Prostate gland (tissue), 2 donors: ENCODE results near the gene TOP1. TPM values are rescaled to one million over a fixed set of nuclear protein-coding genes. Genes with fewer than 3 reads are reported as not detected.
"Not testable (repeated sequence)": the region's sequence is repeated elsewhere in the genome, so short reads cannot be mapped to it uniquely, and the experiment has no call there.

Experiments
- DNase-seq: peaks from one replicate; pipeline ENCODE4 v3.0.0-alpha.2; 2019; ENCODE audit warnings: low spot score
- H3K27ac ChIP-seq, 2 donors: fragments of 200-600 bp; sonication (generic); 2 replicates each; pipeline ENCODE4 v1.5.1; 2017 to 2019
- H3K27me3 ChIP-seq: fragments of 200-600 bp; sonication (generic); replicated peaks from 2 replicates; pipeline ENCODE4 v1.5.1; 2019; ENCODE audit not compliant: insufficient read depth
- H3K36me3 ChIP-seq, 2 donors: fragments of 200-600 bp; sonication (generic); 1 replicate in 1 of 2; 2 replicates in 1 of 2; pipeline versions ENCODE4 v1.5.1 to v1.8.1; 2017 to 2019
- H3K4me1 ChIP-seq: fragments of 200-600 bp; sonication (generic); replicated peaks from 2 replicates; pipeline ENCODE4 v1.5.1; 2019
- H3K4me3 ChIP-seq, 2 donors: fragments of 200-600 bp; sonication (generic); 2 replicates each; pipeline ENCODE4 v1.5.1; 2017 to 2019
- H3K9me3 ChIP-seq: fragments of 200-600 bp; sonication (generic); 2 replicates; pipeline ENCODE4 v1.5.1; 2017
- CTCF ChIP-seq, 4 experiments: fragments of 200-600 bp in 2 of 4; fragments of 450-650 bp in 2 of 4; sonication (generic) in 2 of 4; IDR thresholded peaks; 1 replicate in 3 of 4; 2 replicates in 1 of 4; pipeline ENCODE4 v1.5.1; 2016 to 2019; ENCODE audit warnings: antibody characterized with exemption in 4 of 4, mild to moderate bottlenecking in 2 of 4, moderate library complexity in 2 of 4
- POLR2A ChIP-seq: fragments of 450-650 bp; IDR thresholded peaks from one replicate; pipeline ENCODE4 v1.6.1; 2016; ENCODE audit warnings: antibody characterized with exemption, mild to moderate bottlenecking
- POLR2AphosphoS5 ChIP-seq: sonication (generic); formaldehyde crosslinking; IDR thresholded peaks from one replicate; pipeline ENCODE4 v1.6.1; 2017; ENCODE audit warnings: antibody characterized with exemption
- WGBS: methylation state at CpG from one replicate; pipeline ENCODE4 v1.1.5; 2018; 5-methylcytosine and 5-hydroxymethylcytosine counted together
- intact Hi-C: fragments of 100-400 bp; cut with DNase I; formaldehyde crosslinking; loops from one replicate; pipeline ENCODE4 v1.14.2; 2022
- total RNA-seq, 2 donors: library from RNA; depleted of rRNA; stranded (reverse); fragments of >200 nt; gene quantifications; one replicate each; pipeline ENCODE4 v1.1.0, GENCODE V29; 2016

Gene TOP1
- total RNA-seq, 2 donors from 2014 or later = 32.3 to 36.9 TPM

- H3K27ac ChIP-seq = no peak overlapping the region
- H3K9me3 ChIP-seq = no peaks in the 10 kb centered on the region
- no peaks in the 10 kb centered on the region for H3K27me3 ChIP-seq
- H3K4me3 ChIP-seq = no peak overlapping the region
- no peaks in the 10 kb centered on the region for H3K4me1 ChIP-seq
- 92% methylated on average over 3 of the region's 3 CpGs for WGBS
- no peak for DNase-seq
- intact Hi-C loops = no loop called here
- TF ChIP-seq POLR2A (no peak), CTCF (IDR thresholded peaks at IDR 0.05) (no peak), POLR2AphosphoS5 (no peak)
- H3K36me3 ChIP-seq = no peaks in the 10 kb centered on the region
Measured at GRCh38 chr20:41124451-41125094, 96.0 kb downstream of the TOP1 start.

- TF ChIP-seq POLR2AphosphoS5 = no peak
- no peak for TF ChIP-seq CTCF (IDR thresholded peaks at IDR 0.05)
- TF ChIP-seq POLR2A = no peak
- 79% methylated on average over 6 of the region's 6 CpGs for WGBS
- no peaks in the 10 kb centered on the region for H3K36me3 ChIP-seq
- H3K27me3 ChIP-seq = no peaks in the 10 kb centered on the region
- H3K9me3 ChIP-seq = no peaks in the 10 kb centered on the region
- no peak for DNase-seq
- no peak overlapping the region for H3K4me3 ChIP-seq
- intact Hi-C loops = no loop called here
- no peaks in the 10 kb centered on the region for H3K4me1 ChIP-seq
- H3K27ac ChIP-seq = no peak overlapping the region
Measured at GRCh38 chr20:41125530-41126457, 97.2 kb downstream of the TOP1 start.

- Histone ChIP-seq H3K27me3 (no peaks in the 10 kb centered on the region), H3K27ac (no peak overlapping the region), H3K9me3 (no peaks in the 10 kb centered on the region), H3K36me3 (no peaks in the 10 kb centered on the region), H3K4me3 (no peak overlapping the region), H3K4me1 (no peaks in the 10 kb centered on the region)
- no peak for TF ChIP-seq CTCF (IDR thresholded peaks at IDR 0.05)
- no peak for TF ChIP-seq POLR2A
- no peak for TF ChIP-seq POLR2AphosphoS5
- 89% methylated on average over 3 of the region's 3 CpGs for WGBS
- no peak for DNase-seq
- intact Hi-C loops = no loop called here
Measured at GRCh38 chr20:41126719-41127118, 98.1 kb downstream of the TOP1 start.

GRCh38 chr20:41128317-41128716 lies 99.7 kb downstream of the TOP1 start:
- not testable (repeated sequence) for DNase-seq

GRCh38 chr20:41131594-41132387 lies 103.2 kb downstream of the TOP1 start:
- no peak overlapping the region for H3K27ac ChIP-seq
- no peak overlapping the region for H3K4me3 ChIP-seq
- no peak for DNase-seq
- intact Hi-C loops = no loop called here
- H3K4me1 ChIP-seq = no peaks in the 10 kb centered on the region
- no peaks in the 10 kb centered on the region for H3K27me3 ChIP-seq
- no peaks in the 10 kb centered on the region for H3K9me3 ChIP-seq
- H3K36me3 ChIP-seq = no peaks in the 10 kb centered on the region
- no peak for TF ChIP-seq CTCF (IDR thresholded peaks at IDR 0.05)
- TF ChIP-seq POLR2AphosphoS5 = no peak
- no peak for TF ChIP-seq POLR2A
- WGBS = 67% methylated on average over 5 of the region's 5 CpGs

More at GRCh38 chr20:41128317-41128716, 99.7 kb downstream of the TOP1 start:
- H3K9me3 ChIP-seq, intact Hi-C loops, H3K4me3 ChIP-seq, H3K4me1 ChIP-seq, H3K27me3 ChIP-seq, H3K27ac ChIP-seq, H3K36me3 ChIP-seq: not testable (repeated sequence)
- WGBS = 50% methylated on average over 1 of the region's 3 CpGs

GRCh38 chr20:41132388-41132775 lies 103.8 kb downstream of the TOP1 start:
- DNase-seq = not testable (repeated sequence)

More at GRCh38 chr20:41132388-41132775, 103.8 kb downstream of the TOP1 start:
- H3K9me3 ChIP-seq, H3K36me3 ChIP-seq, H3K4me3 ChIP-seq, H3K4me1 ChIP-seq, H3K27me3 ChIP-seq, H3K27ac ChIP-seq, intact Hi-C loops: not testable (repeated sequence)
- 86% methylated on average over 9 of the region's 9 CpGs for whole genome bisulfite sequencing
